Left kidney (tissue), 2 donors: Measurements from ENCODE around the gene KLK7. TPM values are rescaled to one million over a fixed set of nuclear protein-coding genes. Genes with fewer than 3 reads are reported as not detected.

ENCODE experiments used
- DNase-seq: peaks from one replicate; pipeline ENCODE4 v3.0.0-alpha.2; 2013
- polyA plus RNA-seq: library from polyadenylated mRNA; unstranded; fragments of 120-200 nt; gene quantifications from one replicate; pipeline ENCODE4 v1.2.1, GENCODE V29; 2013; ENCODE audit not compliant: insufficient read length

The KLK7 gene
- polyA plus RNA-seq, 1 donor, result 4.6 TPM

- DNase-seq, result no peak
These were observed 50.1 kb downstream of the KLK7 start for GRCh38 chr19:50933640-50934039.

GRCh38 chr19:50932690-50933083 lies 51.0 kb downstream of the KLK7 start:
- DNase-seq, result no peak

- DNase-seq, result no peak
These were observed 51.6 kb downstream of the KLK7 start for GRCh38 chr19:50932018-50932689.

- no peak for DNase-seq
These were observed 52.7 kb downstream of the KLK7 start for GRCh38 chr19:50931023-50931422.

- DNase-seq, result no peak
These were observed 54.9 kb downstream of the KLK7 start for GRCh38 chr19:50928831-50929230.

Other genes with a start within 250 kb of the KLK7 start
- not detected for gene GPR32, start 213.5 kb downstream of the KLK7 start, polyA plus RNA-seq
- gene ACP4, start 193.5 kb downstream of the KLK7 start, polyA plus RNA-seq, result 0.23 TPM
- gene KLK1, start 160.1 kb downstream of the KLK7 start, polyA plus RNA-seq, result 0.96 TPM
- not detected for gene KLK15, start 150.3 kb downstream of the KLK7 start, polyA plus RNA-seq
- gene KLK3, start 129.0 kb downstream of the KLK7 start, polyA plus RNA-seq, result 0.68 TPM
- gene KLK2, start 110.5 kb downstream of the KLK7 start, polyA plus RNA-seq, result 0.27 TPM
- not detected for gene KLK4, start 72.5 kb downstream of the KLK7 start, polyA plus RNA-seq
- gene KLK5, start 30.9 kb downstream of the KLK7 start, polyA plus RNA-seq, result 1.2 TPM
- 28.0 TPM for gene KLK6, start 14.3 kb downstream of the KLK7 start, polyA plus RNA-seq
- gene KLK8, start 17.7 kb upstream of the KLK7 start, polyA plus RNA-seq, result 3.9 TPM
- gene KLK10, start 35.8 kb upstream of the KLK7 start, polyA plus RNA-seq, result 0.17 TPM
- gene KLK11, start 42.7 kb upstream of the KLK7 start, polyA plus RNA-seq, result 0.15 TPM
- not detected for gene KLK12, start 51.1 kb upstream of the KLK7 start, polyA plus RNA-seq
- gene KLK13, start 81.2 kb upstream of the KLK7 start, polyA plus RNA-seq, result 0.76 TPM
- gene KLK14, start 99.0 kb upstream of the KLK7 start, polyA plus RNA-seq, result 0.45 TPM
- 1.8 TPM for gene CTU1, start 124.5 kb upstream of the KLK7 start, polyA plus RNA-seq
- gene SIGLEC9, start 141.0 kb upstream of the KLK7 start, polyA plus RNA-seq, result 1.4 TPM
- not detected for gene SIGLEC7, start 158.4 kb upstream of the KLK7 start, polyA plus RNA-seq
- gene CD33, start 241.2 kb upstream of the KLK7 start, polyA plus RNA-seq, result 3.0 TPM